CD4-positive, alpha-beta memory T cell (primary cell): ENCODE results near the gene CAPN2. TPM values are rescaled to one million over a fixed set of nuclear protein-coding genes. Genes with fewer than 3 reads are reported as not detected.

Experiments used
- CTCF ChIA-PET: fragments of 350-600 bp; sonication (Branson Sonifier 250); formaldehyde crosslinking; loops from one replicate; lab custom pipeline; 2021; ENCODE audit warnings: inconsistent platforms; ENCODE audit not compliant: partially characterized antibody; lab: Charles Lee
- POLR2A ChIA-PET: fragments of 350-600 bp; sonication (Branson Sonifier 250); formaldehyde crosslinking; loops from one replicate; lab custom pipeline; 2021; ENCODE audit not compliant: partially characterized antibody; lab: Charles Lee
- DNase-seq, 5 donors: peaks; one replicate each; pipeline versions ENCODE4 v3.0.0 to v3.0.0-alpha.2; 2020 to 2022; ENCODE audit warnings: mixed read lengths in 1 of 5
- H3K27ac ChIP-seq: one replicate; pipeline ENCODE4 v1.7.0; 2013; ENCODE audit warnings: low read depth, low read length
- H3K27me3 ChIP-seq: 2 replicates; pipeline ENCODE4 v1.7.0; 2013; ENCODE audit warnings: mild to moderate bottlenecking, low read length, moderate library complexity; ENCODE audit not compliant: insufficient read depth
- H3K36me3 ChIP-seq: 2 replicates; pipeline ENCODE4 v1.7.0; 2013; ENCODE audit warnings: mild to moderate bottlenecking, low read length, moderate library complexity; ENCODE audit not compliant: insufficient read depth
- H3K4me1 ChIP-seq: 2 replicates; pipeline ENCODE4 v1.7.0; 2013; ENCODE audit warnings: mild to moderate bottlenecking, low read length, moderate library complexity; ENCODE audit not compliant: insufficient read depth
- H3K4me3 ChIP-seq, 2 donors: one replicate each; pipeline ENCODE4 v1.7.0; 2013; ENCODE audit warnings: low read length in 2 of 2, mild to moderate bottlenecking in 1 of 2
- H3K9me3 ChIP-seq, 2 donors: one replicate each; pipeline ENCODE4 v1.7.0; 2013; ENCODE audit warnings: low read length in 2 of 2, control low read depth in 1 of 2; ENCODE audit not compliant: control insufficient read depth in 1 of 2
- H3K27ac Mint-ChIP-seq, 7 donors: one replicate each; pipeline ENCODE4 v1.8.0; 2020 to 2021; ENCODE audit warnings: mixed read lengths in 7 of 7, mild to moderate bottlenecking in 6 of 7, inconsistent platforms in 3 of 7, moderate library complexity in 3 of 7
- H3K27me3 Mint-ChIP-seq, 2 donors: one replicate each; pipeline ENCODE4 v1.8.0; 2020 to 2021; ENCODE audit warnings: mixed read lengths in 2 of 2
- H3K36me3 Mint-ChIP-seq, 2 donors: one replicate each; pipeline ENCODE4 v1.8.0; 2020 to 2021; ENCODE audit warnings: mixed read lengths in 2 of 2, inconsistent platforms in 1 of 2, mild to moderate bottlenecking in 1 of 2
- H3K4me1 Mint-ChIP-seq, 4 donors: one replicate each; pipeline ENCODE4 v1.8.0; 2020 to 2021; ENCODE audit warnings: mixed read lengths in 4 of 4, mild to moderate bottlenecking in 1 of 4
- H3K4me3 Mint-ChIP-seq, 8 donors: one replicate each; pipeline ENCODE4 v1.8.0; 2020 to 2021; ENCODE audit warnings: mixed read lengths in 8 of 8, mild to moderate bottlenecking in 7 of 8, moderate library complexity in 6 of 8, inconsistent platforms in 3 of 8
- H3K9me3 Mint-ChIP-seq, 8 donors: one replicate each; pipeline ENCODE4 v1.8.0; 2020 to 2021; ENCODE audit warnings: mixed read lengths in 8 of 8, mild to moderate bottlenecking in 5 of 8, inconsistent platforms in 3 of 8, moderate library complexity in 1 of 8
- intact Hi-C: fragments of 100-400 bp; cut with micrococcal nuclease; formaldehyde crosslinking; loops from one replicate; pipeline ENCODE4 v1.15.1; 2023
- polyA plus RNA-seq, 2 donors: library from polyadenylated mRNA; unstranded; fragments of 300-500 nt; fragmentation: Illumina TruSeq; gene quantifications; one replicate each; pipeline ENCODE4 v1.2.3, GENCODE V29; 2021
- total RNA-seq, 2 experiments: library from RNA; stranded (reverse); gene quantifications; one replicate each; pipeline ENCODE4 v1.2.3, GENCODE V29; 2021

Gene CAPN2
- total and polyA plus RNA-seq, 4 experiments from 2014 or later: 146 to 231 (median 179) TPM

- H3K9me3 ChIP-seq: no peaks in the 10 kb centered on the region
- no peak overlapping the region for H3K4me3 ChIP-seq
- H3K27me3 ChIP-seq: no peaks in the 10 kb centered on the region
- no peak for DNase-seq
- CTCF ChIA-PET: interaction anchor here (1.1 to 9.9 kb wide), 6 partner anchors 11 to 554 kb away, joined by 4 to 95 read pairs (median 6); no protein-coding TSS in a partner anchor
- Mint-ChIP-seq H3K27me3 (peaks cover 9 to 11% of the 10 kb centered on the region in 2 donors), H3K4me1 (no peaks in the 10 kb centered on the region), H3K27ac (no peak overlapping the region), H3K36me3 (no peaks in the 10 kb centered on the region), H3K4me3 (no peak overlapping the region), H3K9me3 (peaks cover 0 to 13% (median 3%) of the 10 kb centered on the region in 8 donors)
- no peaks in the 10 kb centered on the region for H3K36me3 ChIP-seq
- H3K4me1 ChIP-seq: no peaks in the 10 kb centered on the region
- H3K27ac ChIP-seq: no peak overlapping the region
- POLR2A ChIA-PET: no interaction called here
- intact Hi-C loops: loop anchor here (1.0 to 5.0 kb wide), 2 partner anchors 551 to 892 kb away; no protein-coding TSS in a partner anchor
Observed at GRCh38 chr1:223684488-223684792, 27.9 kb upstream of the CAPN2 start.

- H3K9me3 ChIP-seq: no peaks in the 10 kb centered on the region
- Mint-ChIP-seq H3K27me3 (peaks cover 3% of the 10 kb centered on the region in 2 donors), H3K36me3 (no peaks in the 10 kb centered on the region), H3K9me3 (peaks cover 0 to 13% (median 3%) of the 10 kb centered on the region in 8 donors), H3K4me3 (no peak overlapping the region), H3K4me1 (peaks cover 0 to under 1% (median 0%) of the 10 kb centered on the region in 4 donors), H3K27ac (no peak overlapping the region)
- no peaks in the 10 kb centered on the region for H3K27me3 ChIP-seq
- no peaks in the 10 kb centered on the region for H3K36me3 ChIP-seq
- ChIA-PET POLR2A (no interaction called here), CTCF (interaction anchor here (0.9 to 1.5 kb wide), 2 partner anchors 58 to 558 kb away, joined by 3 to 6 read pairs; no protein-coding TSS in a partner anchor)
- H3K4me3 ChIP-seq: no peak overlapping the region
- no peak overlapping the region for H3K27ac ChIP-seq
- intact Hi-C loops: no loop called here
- H3K4me1 ChIP-seq: no peaks in the 10 kb centered on the region
- DNase-seq: no peak
Observed at GRCh38 chr1:223691121-223691520, 21.2 kb upstream of the CAPN2 start.

GRCh38 chr1:223695014-223695548, 17.3 kb upstream of the CAPN2 start:
- POLR2A ChIA-PET: no interaction called here
- Mint-ChIP-seq H3K4me1 (peaks cover 4 to 13% (median 5%) of the 10 kb centered on the region in 4 donors), H3K4me3 (no peak overlapping the region), H3K36me3 (no peaks in the 10 kb centered on the region), H3K27ac (no peak overlapping the region), H3K9me3 (no peaks in the 10 kb centered on the region), H3K27me3 (peaks cover 2% of the 10 kb centered on the region in 2 donors)
- Histone ChIP-seq H3K9me3 (no peaks in the 10 kb centered on the region), H3K4me1 (peaks cover 7% of the 10 kb centered on the region), H3K36me3 (no peaks in the 10 kb centered on the region), H3K27ac (no peak overlapping the region), H3K27me3 (no peaks in the 10 kb centered on the region), H3K4me3 (no peak overlapping the region)
- CTCF ChIA-PET: interaction anchor here (1.0 to 3.4 kb wide), 12 partner anchors 9 to 356 kb away, joined by 3 to 74 read pairs (median 8); no protein-coding TSS in a partner anchor
- no peak for DNase-seq
- intact Hi-C loops: loop anchor here (5.0 kb wide), 2 partner anchors 212 to 637 kb away; partner anchors contain the start of gene NVL

- no peak for DNase-seq
- H3K36me3 ChIP-seq: no peaks in the 10 kb centered on the region
- Mint-ChIP-seq H3K27me3 (peaks cover 2 to 5% of the 10 kb centered on the region in 2 donors), H3K4me3 (no peak overlapping the region), H3K4me1 (peaks cover 4 to 13% (median 5%) of the 10 kb centered on the region in 4 donors), H3K27ac (no peak overlapping the region), H3K9me3 (no peaks in the 10 kb centered on the region), H3K36me3 (no peaks in the 10 kb centered on the region)
- intact Hi-C loops: loop anchor here (5.0 kb wide), 2 partner anchors 211 to 636 kb away; partner anchors contain the start of gene NVL
- no peaks in the 10 kb centered on the region for H3K9me3 ChIP-seq
- POLR2A ChIA-PET: interaction anchor here (0.9 kb wide), 1 partner anchor 53 kb away, joined by 3 read pairs; no protein-coding TSS in a partner anchor
- no peaks in the 10 kb centered on the region for H3K27me3 ChIP-seq
- peaks cover 7% of the 10 kb centered on the region for H3K4me1 ChIP-seq
- H3K4me3 ChIP-seq: no peak overlapping the region
- CTCF ChIA-PET: interaction anchor here (0.6 to 3.4 kb wide), 30 partner anchors 10 to 827 kb away, joined by 3 to 74 read pairs (median 4); no protein-coding TSS in a partner anchor
- no peak overlapping the region for H3K27ac ChIP-seq
Observed at GRCh38 chr1:223695941-223696340, 16.4 kb upstream of the CAPN2 start.

- Mint-ChIP-seq H3K36me3 (no peaks in the 10 kb centered on the region), H3K27me3 (peaks cover 2 to 5% of the 10 kb centered on the region in 2 donors), H3K4me1 (peaks cover 4 to 13% (median 7%) of the 10 kb centered on the region in 4 donors), H3K4me3 (no peak overlapping the region), H3K27ac (no peak overlapping the region), H3K9me3 (no peaks in the 10 kb centered on the region)
- no peaks in the 10 kb centered on the region for H3K27me3 ChIP-seq
- H3K27ac ChIP-seq: no peak overlapping the region
- no peaks in the 10 kb centered on the region for H3K9me3 ChIP-seq
- H3K4me3 ChIP-seq: no peak overlapping the region
- ChIA-PET CTCF (interaction anchor here (1.1 to 4.2 kb wide), 5 partner anchors 12 to 57 kb away, joined by 3 to 120 read pairs (median 8); partner anchors contain the start of gene CAPN2), POLR2A (interaction anchor here (0.8 kb wide), 1 partner anchor 16 kb away, joined by 4 read pairs; no protein-coding TSS in a partner anchor)
- intact Hi-C loops: no loop called here
- no peaks in the 10 kb centered on the region for H3K36me3 ChIP-seq
- no peak for DNase-seq
- peaks cover 7% of the 10 kb centered on the region for H3K4me1 ChIP-seq
Observed at GRCh38 chr1:223700388-223700918, 11.9 kb upstream of the CAPN2 start.

GRCh38 chr1:223700942-223701637, 11.2 kb upstream of the CAPN2 start:
- H3K27me3 Mint-ChIP-seq: peaks cover 2 to 5% of the 10 kb centered on the region in 2 donors
- no peak overlapping the region for H3K4me3 ChIP-seq
- intact Hi-C loops: no loop called here
- H3K4me1 ChIP-seq: peaks cover 7% of the 10 kb centered on the region
- no peaks in the 10 kb centered on the region for H3K36me3 Mint-ChIP-seq
- H3K27ac ChIP-seq: no peak overlapping the region
- peaks cover 4 to 13% (median 7%) of the 10 kb centered on the region in 4 donors for H3K4me1 Mint-ChIP-seq
- peak overlapping the region in 1 of 7 donors; percentile 41 for H3K27ac Mint-ChIP-seq
- H3K27me3 ChIP-seq: no peaks in the 10 kb centered on the region
- no peaks in the 10 kb centered on the region for H3K9me3 Mint-ChIP-seq
- ChIA-PET CTCF (interaction anchor here (0.8 to 4.2 kb wide), 8 partner anchors 9 to 56 kb away, joined by 3 to 120 read pairs (median 4); partner anchors contain the start of gene CAPN2), POLR2A (interaction anchor here (0.8 kb wide), 1 partner anchor 16 kb away, joined by 4 read pairs; no protein-coding TSS in a partner anchor)
- H3K9me3 ChIP-seq: no peaks in the 10 kb centered on the region
- H3K4me3 Mint-ChIP-seq: no peak overlapping the region
- DNase-seq: no peak
- no peaks in the 10 kb centered on the region for H3K36me3 ChIP-seq
